Peyer's patch (tissue), 4 donors: Measurements from ENCODE around the gene TM9SF1. TPM values are rescaled to one million over a fixed set of nuclear protein-coding genes. Genes with fewer than 3 reads are reported as not detected.

ENCODE experiments used
- DNase-seq, 3 donors: peaks; one replicate each; pipeline ENCODE4 v3.0.0-alpha.2; 2017 to 2019
- H3K27ac ChIP-seq, 4 donors: fragments of 200-600 bp; sonication (generic); one replicate each; pipeline ENCODE4 v1.5.1; 2016 to 2019
- H3K27me3 ChIP-seq, 2 donors: fragments of 200-600 bp; sonication (generic); one replicate each; pipeline ENCODE4 v1.5.1; 2019
- H3K36me3 ChIP-seq, 3 donors: fragments of 200-600 bp; sonication (generic); one replicate each; pipeline ENCODE4 v1.5.1; 2016 to 2019
- H3K4me1 ChIP-seq, 4 donors: fragments of 200-600 bp; sonication (generic); one replicate each; pipeline ENCODE4 v1.5.1; 2016 to 2019
- H3K4me3 ChIP-seq, 4 donors: fragments of 200-600 bp; sonication (generic); 1 replicate in 3 of 4; 2 replicates in 1 of 4; pipeline ENCODE4 v1.5.1; 2016 to 2019; ENCODE audit warnings: mild to moderate bottlenecking in 1 of 4
- H3K9me3 ChIP-seq, 4 donors: fragments of 200-600 bp; sonication (generic); one replicate each; pipeline ENCODE4 v1.5.1; 2016 to 2019; ENCODE audit warnings: mild to moderate bottlenecking in 1 of 4
- POLR2A ChIP-seq, 2 donors: fragments of 450-650 bp; IDR thresholded peaks; one replicate each; pipeline ENCODE4 v1.5.1; 2017; ENCODE audit warnings: antibody characterized with exemption in 2 of 2, mild to moderate bottlenecking in 2 of 2, moderate library complexity in 2 of 2
- total RNA-seq, 4 donors: library from RNA; depleted of rRNA; stranded (reverse); fragments of >200 nt; gene quantifications; one replicate each; pipeline ENCODE4 v1.1.0, GENCODE V29; 2016
- TF ChIP-seq, protein P1 (sequence below), 6 experiments: fragments of 450-650 bp in 4 of 6; fragments of 200-600 bp in 2 of 6; sonication (generic) in 1 of 6; IDR thresholded peaks; one replicate each; pipeline ENCODE4 v1.5.1; 2017 to 2019; ENCODE audit warnings: antibody characterized with exemption in 6 of 6, mild to moderate bottlenecking in 3 of 6, moderate library complexity in 1 of 6

The TM9SF1 gene
- total RNA-seq, 4 donors from 2014 or later = 22.3 to 80.7 (median 49.8) TPM

GRCh38 chr14:24234095-24235005 lies 39.1 kb upstream of the TM9SF1 start:
- peaks cover 0 to 42% (median 0%) of the 10 kb centered on the region in 3 donors for H3K36me3 ChIP-seq
- no peaks in the 10 kb centered on the region for H3K27me3 ChIP-seq
- H3K9me3 ChIP-seq = no peaks in the 10 kb centered on the region
- H3K27ac ChIP-seq = no peak overlapping the region
- H3K4me3 ChIP-seq = no peak overlapping the region
- no peak for DNase-seq
- TF ChIP-seq, protein P1, sequence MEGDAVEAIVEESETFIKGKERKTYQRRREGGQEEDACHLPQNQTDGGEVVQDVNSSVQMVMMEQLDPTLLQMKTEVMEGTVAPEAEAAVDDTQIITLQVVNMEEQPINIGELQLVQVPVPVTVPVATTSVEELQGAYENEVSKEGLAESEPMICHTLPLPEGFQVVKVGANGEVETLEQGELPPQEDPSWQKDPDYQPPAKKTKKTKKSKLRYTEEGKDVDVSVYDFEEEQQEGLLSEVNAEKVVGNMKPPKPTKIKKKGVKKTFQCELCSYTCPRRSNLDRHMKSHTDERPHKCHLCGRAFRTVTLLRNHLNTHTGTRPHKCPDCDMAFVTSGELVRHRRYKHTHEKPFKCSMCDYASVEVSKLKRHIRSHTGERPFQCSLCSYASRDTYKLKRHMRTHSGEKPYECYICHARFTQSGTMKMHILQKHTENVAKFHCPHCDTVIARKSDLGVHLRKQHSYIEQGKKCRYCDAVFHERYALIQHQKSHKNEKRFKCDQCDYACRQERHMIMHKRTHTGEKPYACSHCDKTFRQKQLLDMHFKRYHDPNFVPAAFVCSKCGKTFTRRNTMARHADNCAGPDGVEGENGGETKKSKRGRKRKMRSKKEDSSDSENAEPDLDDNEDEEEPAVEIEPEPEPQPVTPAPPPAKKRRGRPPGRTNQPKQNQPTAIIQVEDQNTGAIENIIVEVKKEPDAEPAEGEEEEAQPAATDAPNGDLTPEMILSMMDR (IDR thresholded peaks at IDR 0.05) = no peak
- no peak for TF ChIP-seq POLR2A (IDR thresholded peaks at IDR 0.05)
- peaks cover 0 to 34% (median 4%) of the 10 kb centered on the region in 4 donors for H3K4me1 ChIP-seq

DNA sequence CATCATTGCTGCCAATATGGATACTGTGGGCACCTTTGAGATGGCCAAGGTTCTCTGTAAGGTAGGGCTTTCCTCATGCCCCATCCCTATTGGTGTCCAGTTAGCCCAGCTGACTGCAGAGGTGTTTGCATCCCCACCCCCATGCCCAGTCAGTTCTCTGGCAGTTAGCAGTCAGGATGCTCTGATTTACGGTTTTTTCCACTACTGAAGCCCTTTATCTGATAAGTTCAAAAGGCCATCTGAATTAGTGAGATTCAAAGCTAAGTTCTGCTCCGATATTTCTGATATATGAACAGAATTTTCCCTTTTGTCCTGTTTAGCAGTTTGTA lies 38.3 kb upstream of the TM9SF1 start:
- Histone ChIP-seq H3K27ac (peak overlapping the region in 3 of 4 donors; percentile 81 to 94 (median 93)), H3K4me3 (peak overlapping the region in 3 of 4 donors; percentile 73 to 95 (median 82)), H3K4me1 (peaks cover 0 to 26% (median 4%) of the 10 kb centered on the region in 4 donors), H3K27me3 (no peaks in the 10 kb centered on the region), H3K9me3 (no peaks in the 10 kb centered on the region), H3K36me3 (peaks cover 0 to 33% (median 0%) of the 10 kb centered on the region in 3 donors)
- no peak for TF ChIP-seq POLR2A (IDR thresholded peaks at IDR 0.05)
- TF ChIP-seq, protein P1 (IDR thresholded peaks at IDR 0.05) = no peak
- DNase-seq = no peak

DNA sequence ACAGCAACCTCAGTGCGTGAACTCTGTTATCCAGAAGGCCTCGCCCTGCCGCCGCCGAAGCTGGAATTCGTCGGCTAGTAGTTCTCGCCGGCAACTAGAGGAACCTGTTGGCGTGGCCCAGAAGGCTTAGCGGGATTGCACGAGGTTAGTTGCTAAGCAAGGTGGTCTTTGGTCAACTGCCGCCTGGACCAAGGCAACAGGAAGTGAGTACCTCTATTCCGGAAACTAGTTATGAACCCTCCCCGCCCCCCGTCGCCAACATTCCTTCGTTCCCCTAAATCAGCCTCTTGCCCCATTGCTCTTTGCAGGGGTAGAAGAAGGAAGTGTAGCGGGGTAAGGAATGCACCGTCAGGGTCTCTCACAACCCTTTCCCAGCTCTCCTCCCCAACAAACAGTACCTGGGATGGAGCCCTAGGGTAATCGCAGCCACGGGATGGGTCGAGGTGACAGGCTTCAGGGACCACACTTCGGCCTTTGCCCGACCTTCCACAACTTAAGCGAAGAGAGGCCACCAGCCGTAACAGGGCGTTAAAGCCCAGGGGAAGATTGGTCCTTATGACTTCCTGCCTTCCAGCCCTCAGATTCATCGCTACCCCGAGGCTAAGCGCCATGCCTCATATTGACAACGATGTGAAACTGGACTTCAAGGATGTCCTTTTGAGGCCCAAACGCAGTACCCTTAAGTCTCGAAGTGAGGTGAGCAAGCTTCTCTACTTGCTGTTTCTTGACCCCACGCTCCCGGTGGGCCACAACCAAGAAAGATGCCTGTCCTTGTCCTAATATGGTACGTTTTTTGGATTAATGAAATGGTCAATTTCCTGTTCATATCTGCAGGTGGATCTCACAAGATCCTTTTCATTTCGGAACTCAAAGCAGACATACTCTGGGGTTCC lies 37.6 kb upstream of the TM9SF1 start, which contains the start of gene GMPR2:
Gene GMPR2 (plus strand): TSS at position 285 of the 893 bp plus-strand sequence. CDS start 325 bp downstream, at position 610.
- Histone ChIP-seq H3K4me3 (peak within 1 kb of the TSS; percentile 64 to 95 (median 78)), H3K4me1 (peaks cover 0 to 24% (median 4%) of the 10 kb centered on the region in 4 donors), H3K27me3 (no peaks in the 10 kb centered on the region), H3K9me3 (no peaks in the 10 kb centered on the region), H3K27ac (peak within 1 kb of the TSS; percentile 80 to 94 (median 87)), H3K36me3 (peaks cover 0 to 27% (median 0%) of the 10 kb centered on the region in 3 donors)
- peak in 1 of 3 donors; percentile 75 for DNase-seq
- TF ChIP-seq, protein P1 (IDR thresholded peaks at IDR 0.05) = no peak
- peak in 1 of 2 donors; percentile 18 for TF ChIP-seq POLR2A (IDR thresholded peaks at IDR 0.05)

- H3K27ac ChIP-seq = peak within 1 kb of the TSS; percentile 80 to 94 (median 87)
- no peaks in the 10 kb centered on the region for H3K27me3 ChIP-seq
- TF ChIP-seq POLR2A (IDR thresholded peaks at IDR 0.05) = peak; percentile 30 to 47
- TF ChIP-seq, protein P1 (IDR thresholded peaks at IDR 0.05) = no peak
- peaks cover 0 to 20% (median 0%) of the 10 kb centered on the region in 3 donors for H3K36me3 ChIP-seq
- H3K4me3 ChIP-seq = peak within 1 kb of the TSS; percentile 64 to 95 (median 78)
- H3K9me3 ChIP-seq = no peaks in the 10 kb centered on the region
- peaks cover 0 to 24% (median 4%) of the 10 kb centered on the region in 4 donors for H3K4me1 ChIP-seq
- DNase-seq = peak; percentile 88 to 96 (median 94)
Measured at GRCh38 chr14:24232121-24232644, 36.9 kb upstream of the TM9SF1 start, which contains the start of gene NEDD8. TSS of gene NEDD8 (minus strand) at chr14:24232367. CDS start at chr14:24232267, 100 bp downstream.
